CD14-positive monocyte (primary cell): ENCODE data around the gene ALDH3A2. TPM values are rescaled to one million over a fixed set of nuclear protein-coding genes. Genes with fewer than 3 reads are reported as not detected.
"Not testable (repeated sequence)": the region's sequence is repeated elsewhere in the genome, so short reads cannot be mapped to it uniquely, and the experiment has no call there.

Experiments
- DNase-seq, 3 donors: peaks; one replicate each; pipeline ENCODE4 v3.0.0-alpha.2; 2011 to 2022
- H2AFZ ChIP-seq: 2 replicates; pipeline ENCODE4 v1.6.0; 2012; ENCODE audit warnings: mild to moderate bottlenecking, low read depth, low read length, inconsistent platforms; ENCODE audit not compliant: insufficient read depth, poor library complexity, severe bottlenecking
- H3K27ac ChIP-seq, 2 donors: 1 replicate in 1 of 2; 2 replicates in 1 of 2; pipeline ENCODE4 v1.5.1; 2012 to 2013; ENCODE audit warnings: low read length in 2 of 2, control low read depth in 1 of 2, inconsistent platforms in 1 of 2, low read depth in 1 of 2, mild to moderate bottlenecking in 1 of 2
- H3K27me3 ChIP-seq, 2 donors: one replicate each; pipeline versions ENCODE4 v1.6.0 to v1.6.1; 2011 to 2013; ENCODE audit warnings: low read length in 2 of 2; ENCODE audit not compliant: control insufficient read depth in 2 of 2, insufficient read depth in 2 of 2
- H3K36me3 ChIP-seq, 2 donors: replicated peaks in 1 of 2; 1 replicate in 1 of 2; 2 replicates in 1 of 2; pipeline versions ENCODE4 v1.5.1 to v1.6.1; 2012 to 2013; ENCODE audit warnings: low read length in 2 of 2, control low read depth in 1 of 2, inconsistent platforms in 1 of 2, mild to moderate bottlenecking in 1 of 2; ENCODE audit not compliant: insufficient read depth in 2 of 2, control insufficient read depth in 1 of 2
- H3K4me1 ChIP-seq, 2 donors: 1 replicate in 1 of 2; 2 replicates in 1 of 2; pipeline versions ENCODE4 v1.5.1 to v1.6.1; 2012 to 2013; ENCODE audit warnings: low read length in 2 of 2, control low read depth in 1 of 2, inconsistent platforms in 1 of 2, mild to moderate bottlenecking in 1 of 2, moderate library complexity in 1 of 2; ENCODE audit not compliant: insufficient read depth in 2 of 2, control insufficient read depth in 1 of 2
- H3K4me2 ChIP-seq: replicated peaks from 2 replicates; pipeline ENCODE3; 2012; ENCODE audit warnings: low read length, moderate library complexity, mild to moderate bottlenecking; ENCODE audit not compliant: poor library complexity, severe bottlenecking; ENCODE audit errors: extremely low read depth
- H3K4me3 ChIP-seq, 3 experiments: fragments of 200-600 bp in 1 of 3; sonication (generic) in 1 of 3; replicated peaks in 1 of 3; 1 replicate in 2 of 3; 2 replicates in 1 of 3; pipeline ENCODE4 v1.5.1; 2011 to 2013; ENCODE audit warnings: low read length in 3 of 3, mild to moderate bottlenecking in 3 of 3, control low read depth in 2 of 3, low read depth in 2 of 3, inconsistent platforms in 1 of 3, moderate library complexity in 1 of 3
- H3K79me2 ChIP-seq: 2 replicates; pipeline ENCODE4 v1.6.0; 2012; ENCODE audit warnings: mild to moderate bottlenecking, control low read depth, inconsistent platforms, low read length, moderate library complexity; ENCODE audit not compliant: insufficient read depth
- H3K9ac ChIP-seq: 2 replicates; pipeline ENCODE4 v1.6.0; 2017; ENCODE audit warnings: low read length, mild to moderate bottlenecking; ENCODE audit not compliant: insufficient read depth, poor library complexity, severe bottlenecking
- H3K9me3 ChIP-seq, 2 donors: replicated peaks in 1 of 2; 1 replicate in 1 of 2; 2 replicates in 1 of 2; pipeline versions ENCODE4 v1.5.1 to v1.6.1; 2012 to 2013; ENCODE audit warnings: low read length in 2 of 2, control low read depth in 1 of 2; ENCODE audit not compliant: control insufficient read depth in 1 of 2, insufficient read depth in 1 of 2
- H4K20me1 ChIP-seq: 2 replicates; pipeline ENCODE4 v1.6.0; 2012; ENCODE audit warnings: mild to moderate bottlenecking, low read length, control low read depth, moderate library complexity; ENCODE audit not compliant: insufficient read depth
- H3K27ac Mint-ChIP-seq, 7 donors: one replicate each; pipeline ENCODE4 v1.8.0; 2020; ENCODE audit warnings: mild to moderate bottlenecking in 7 of 7, mixed read lengths in 7 of 7, moderate library complexity in 6 of 7, inconsistent platforms in 2 of 7
- H3K27me3 Mint-ChIP-seq, 3 donors: one replicate each; pipeline ENCODE4 v1.8.0; 2021 to 2022; ENCODE audit warnings: low read depth in 3 of 3, mild to moderate bottlenecking in 3 of 3, mixed read lengths in 3 of 3, moderate library complexity in 3 of 3, inconsistent platforms in 1 of 3
- H3K36me3 Mint-ChIP-seq, 2 donors: one replicate each; pipeline ENCODE4 v1.8.0; 2020; ENCODE audit warnings: mixed read lengths in 2 of 2, inconsistent platforms in 1 of 2, mild to moderate bottlenecking in 1 of 2
- H3K4me1 Mint-ChIP-seq: one replicate; pipeline ENCODE4 v1.8.0; 2020; ENCODE audit warnings: mild to moderate bottlenecking, mixed read lengths
- H3K4me3 Mint-ChIP-seq, 2 donors: one replicate each; pipeline ENCODE4 v1.8.0; 2020; ENCODE audit warnings: mild to moderate bottlenecking in 2 of 2, mixed read lengths in 2 of 2, moderate library complexity in 1 of 2
- H3K9me3 Mint-ChIP-seq, 7 donors: one replicate each; pipeline ENCODE4 v1.8.0; 2020 to 2022; ENCODE audit warnings: mixed read lengths in 7 of 7, mild to moderate bottlenecking in 6 of 7, moderate library complexity in 6 of 7, inconsistent platforms in 2 of 7
- CTCF ChIP-seq: fragments of 200-600 bp; IDR thresholded peaks from one replicate; pipeline ENCODE4 v1.8.0; 2022; ENCODE audit warnings: antibody characterized with exemption, mild to moderate bottlenecking
- WGBS: methylation state at CpG from one replicate; pipeline ENCODE4 v1.1.5; 2013; ENCODE audit warnings: missing lambda C conversion rate; ENCODE audit not compliant: insufficient coverage; 5-methylcytosine and 5-hydroxymethylcytosine counted together
- intact Hi-C, 2 donors: fragments of 100-400 bp; cut with micrococcal nuclease; formaldehyde crosslinking; loops; one replicate each; pipeline versions ENCODE4 v1.15.0 to v1.15.1; 2023
- polyA plus RNA-seq, 3 donors: library from polyadenylated mRNA; depleted of rRNA in 1 of 3; unstranded in 2 of 3; stranded (reverse) in 1 of 3; fragments of 300-500 nt in 2 of 3; fragments of >200 nt in 1 of 3; fragmentation: Illumina TruSeq in 2 of 3; gene quantifications; 1 replicate in 2 of 3; 2 replicates in 1 of 3; pipeline ENCODE4 v1.2.3, GENCODE V29; 2012 to 2021

Gene ALDH3A2
- polyA plus RNA-seq, 3 donors = 22.5 to 58.0 (median 50.3) TPM

- DNase-seq = no peak
- Mint-ChIP-seq H3K9me3 (no peaks in the 10 kb centered on the region), H3K36me3 (peaks cover 41 to 42% of the 10 kb centered on the region in 2 donors), H3K4me1 (peaks cover 7% of the 10 kb centered on the region), H3K27me3 (peaks cover 0 to 2% (median 0%) of the 10 kb centered on the region in 3 donors), H3K4me3 (no peak overlapping the region), H3K27ac (no peak overlapping the region)
- no peaks in the 10 kb centered on the region for H3K4me1 ChIP-seq
- no peak for TF ChIP-seq CTCF
- H3K4me3 ChIP-seq = no peak overlapping the region
- intact Hi-C loops = no loop called here
- H4K20me1 ChIP-seq = no peaks in the 10 kb centered on the region
- 91% methylated on average over 11 of the region's 18 CpGs for WGBS
- no peak overlapping the region for H3K27ac ChIP-seq
- H3K9me3 ChIP-seq = no peaks in the 10 kb centered on the region
- no peak overlapping the region for H3K9ac ChIP-seq
- H2AFZ ChIP-seq = no peak overlapping the region
- H3K27me3 ChIP-seq = no peaks in the 10 kb centered on the region
- H3K4me2 ChIP-seq = no peak overlapping the region
- no peaks in the 10 kb centered on the region for H3K79me2 ChIP-seq
- H3K36me3 ChIP-seq = peaks cover 27 to 58% of the 10 kb centered on the region in 2 donors
Measured at GRCh38 chr17:19678581-19679453, 30.3 kb downstream of the ALDH3A2 start.

GRCh38 chr17:19683117-19683516 is 34.6 kb downstream of the ALDH3A2 start:
- Mint-ChIP-seq H3K36me3 (peaks cover 10 to 21% of the 10 kb centered on the region in 2 donors), H3K4me1 (peaks cover 9% of the 10 kb centered on the region), H3K4me3 (no peak overlapping the region), H3K9me3 (peaks cover 0 to 2% (median 0%) of the 10 kb centered on the region in 7 donors), H3K27me3 (peaks cover 0 to 2% (median 0%) of the 10 kb centered on the region in 3 donors), H3K27ac (no peak overlapping the region)
- no peaks in the 10 kb centered on the region for H3K9me3 ChIP-seq
- H3K79me2 ChIP-seq = no peaks in the 10 kb centered on the region
- no peak for DNase-seq
- peaks cover 0 to 15% of the 10 kb centered on the region in 2 donors for H3K36me3 ChIP-seq
- no peak for TF ChIP-seq CTCF
- intact Hi-C loops = no loop called here
- no peak overlapping the region for H2AFZ ChIP-seq
- no peak overlapping the region for H3K27ac ChIP-seq
- no peak overlapping the region for H3K4me3 ChIP-seq
- H3K4me1 ChIP-seq = no peaks in the 10 kb centered on the region
- 90% methylated on average over 1 of the region's 2 CpGs for WGBS
- H4K20me1 ChIP-seq = no peaks in the 10 kb centered on the region
- H3K4me2 ChIP-seq = no peak overlapping the region
- no peaks in the 10 kb centered on the region for H3K27me3 ChIP-seq
- H3K9ac ChIP-seq = no peak overlapping the region

DNA sequence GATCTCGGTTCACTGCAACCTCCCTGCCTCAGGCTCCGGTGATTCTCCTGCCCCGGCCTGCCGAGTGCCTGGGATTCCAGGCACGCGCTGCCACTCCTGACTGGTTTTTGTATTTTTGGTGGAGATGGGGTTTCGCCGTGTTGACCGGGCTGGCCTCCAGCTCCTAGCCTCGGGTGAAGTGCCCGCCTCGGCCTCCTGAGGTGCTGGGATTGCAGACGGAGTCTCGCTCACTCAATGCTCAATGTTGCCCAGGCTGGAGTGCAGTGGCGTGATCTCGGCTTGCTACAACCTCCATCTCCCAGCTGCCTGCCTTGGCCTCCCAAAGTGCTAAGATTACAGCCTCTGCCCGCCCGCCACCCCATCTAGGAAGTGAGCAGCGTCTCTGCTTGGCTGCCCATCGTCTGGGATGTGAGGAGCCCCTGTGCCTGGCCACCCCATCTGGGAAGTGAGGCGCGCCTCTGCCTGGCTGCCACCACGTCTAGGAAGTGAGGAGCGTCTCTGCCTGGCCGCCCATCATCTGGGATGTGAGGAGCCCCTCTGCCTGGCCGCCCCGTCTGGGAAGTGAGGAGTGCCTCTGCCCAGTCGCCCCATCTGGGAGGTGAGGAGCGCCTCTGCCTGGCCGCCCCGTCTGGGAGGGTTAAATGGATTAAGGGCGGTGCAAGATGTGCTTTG is 36.5 kb downstream of the ALDH3A2 start:
- H3K27ac ChIP-seq, DNase-seq, H3K9ac ChIP-seq, H3K4me3 ChIP-seq, H3K4me2 ChIP-seq, H3K27me3 Mint-ChIP-seq, H3K4me3 Mint-ChIP-seq, H2AFZ ChIP-seq, H3K36me3 ChIP-seq, H3K27me3 ChIP-seq, H4K20me1 ChIP-seq, intact Hi-C loops, H3K9me3 ChIP-seq, H3K4me1 ChIP-seq, H3K4me1 Mint-ChIP-seq, H3K9me3 Mint-ChIP-seq, H3K79me2 ChIP-seq: not testable (repeated sequence)
- 98% methylated on average over 8 of the region's 32 CpGs for WGBS
- Mint-ChIP-seq H3K27ac (peak overlapping the region in 1 of 7 donors; percentile 15), H3K36me3 (peaks cover 1 to 15% of the 10 kb centered on the region in 2 donors)
